D341Med (cell line): ENCODE measurements around the gene WDR45.

Experiments
- DNase-seq: peaks from one replicate; pipeline ENCODE4 v3.0.0; 2012; ENCODE audit warnings: low spot score

WDR45 gene

DNA sequence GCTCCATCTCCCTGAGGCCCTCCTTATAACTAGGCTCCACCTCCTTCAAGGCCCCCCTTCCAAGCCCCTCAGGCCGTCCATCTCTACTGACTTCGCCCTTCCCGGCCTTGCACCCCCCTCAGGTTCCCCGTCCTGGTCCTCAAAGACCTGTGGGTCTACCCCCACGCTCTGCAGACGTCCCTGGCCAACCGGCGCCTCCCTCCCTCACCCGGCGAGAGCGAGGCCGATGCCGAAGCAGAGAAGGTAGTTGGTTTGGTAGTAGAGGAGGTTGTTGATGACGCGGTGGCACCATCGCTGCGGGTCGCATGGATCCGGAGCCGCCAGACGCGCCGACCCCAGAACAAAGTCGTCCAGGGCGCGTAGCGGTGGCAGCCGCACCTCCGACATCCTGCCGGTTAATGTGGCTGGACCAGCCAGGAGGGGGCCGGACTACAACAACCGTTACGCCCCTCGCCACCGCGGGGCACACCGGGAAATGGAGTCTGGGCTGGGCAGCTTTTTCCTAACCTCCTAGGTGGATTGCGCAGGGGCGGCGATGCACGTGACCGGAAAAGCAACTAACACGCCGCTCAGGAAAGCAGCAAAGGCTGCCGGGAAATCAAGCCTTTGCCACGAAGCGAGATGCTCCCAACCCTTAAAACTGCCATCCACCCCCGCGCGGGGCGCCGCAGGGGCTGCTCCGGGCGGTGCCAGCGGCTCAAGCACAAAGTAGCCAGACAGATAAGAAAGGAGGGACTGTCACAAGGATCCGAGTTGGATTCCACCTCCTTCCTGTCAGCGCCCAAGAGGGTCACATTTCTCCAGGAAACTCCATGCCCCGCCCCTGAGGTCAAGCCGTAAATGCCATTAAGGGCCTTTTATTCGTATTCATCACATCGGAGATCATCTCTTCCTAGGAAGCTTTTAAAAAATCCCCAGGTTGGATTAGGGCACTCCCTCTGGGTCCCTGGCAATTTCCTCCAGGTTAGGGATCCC lies 5.8 kb downstream of the WDR45 start, which contains the start of gene PRAF2:
TSS of gene PRAF2 (minus strand) at position 402 of the 975 bp plus-strand sequence. CDS start at position 387, 15 bp downstream.
- DNase-seq = peak; percentile 91

DNA sequence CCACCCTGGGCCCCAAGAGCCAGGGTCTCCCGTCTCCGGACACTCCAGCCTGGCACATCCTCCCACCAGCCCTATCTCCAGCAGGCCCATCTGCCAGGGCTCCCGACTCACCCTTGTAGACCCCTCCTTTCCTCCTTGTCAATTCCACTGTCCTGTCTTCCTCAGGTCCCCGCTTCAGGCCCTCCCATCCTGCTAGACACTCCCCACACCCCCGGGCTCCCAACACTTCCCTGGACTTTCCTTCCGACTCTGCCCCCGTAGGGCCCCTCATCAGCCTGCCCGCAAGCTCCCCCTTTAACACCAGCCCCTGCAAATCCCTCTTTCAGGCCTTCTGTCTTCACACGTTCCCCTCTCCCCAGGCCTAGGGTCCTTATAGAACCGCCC lies 7.0 kb downstream of the WDR45 start:
- DNase-seq = no peak

DNA sequence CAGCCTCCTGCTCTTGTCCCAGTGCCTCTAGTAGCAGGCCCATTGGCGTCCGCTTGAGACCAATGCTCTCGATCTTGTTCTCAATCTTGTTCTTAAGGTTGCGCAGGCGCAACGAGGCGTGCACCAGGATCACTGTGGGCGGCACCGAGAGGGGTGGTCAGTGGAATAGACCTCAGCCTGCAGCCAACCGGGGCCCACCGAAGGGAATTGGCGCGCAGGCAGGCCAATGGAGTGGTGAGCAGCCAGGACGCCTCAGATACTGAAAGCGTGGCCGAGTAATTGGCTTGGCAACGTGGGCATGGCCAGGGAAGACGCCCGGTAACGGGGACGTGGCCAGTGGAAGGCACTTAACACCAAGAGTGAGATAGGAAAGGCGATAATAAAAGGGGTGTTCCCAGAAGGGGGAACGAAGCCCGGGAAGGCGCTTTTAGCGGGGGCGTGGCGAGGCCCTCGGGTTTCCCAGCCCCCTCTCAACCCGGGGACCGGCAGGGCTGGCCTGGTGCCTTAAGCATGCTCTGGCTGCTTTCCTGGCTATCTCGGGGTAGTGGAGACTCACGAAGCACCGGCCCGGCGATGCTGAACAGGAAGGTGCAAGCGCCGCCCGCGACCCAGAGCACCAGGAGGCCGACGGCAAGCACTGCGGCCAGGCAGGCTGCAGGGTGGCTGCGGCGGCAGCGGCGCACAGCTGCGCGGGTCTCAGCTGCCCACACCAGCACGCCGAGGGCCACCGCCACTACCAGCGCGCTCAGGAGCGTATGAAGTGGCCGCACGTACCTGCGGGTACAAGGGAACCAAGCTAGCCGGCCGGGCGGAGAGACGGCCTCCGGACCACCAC lies 7.6 kb downstream of the WDR45 start:
- no peak for DNase-seq

DNA sequence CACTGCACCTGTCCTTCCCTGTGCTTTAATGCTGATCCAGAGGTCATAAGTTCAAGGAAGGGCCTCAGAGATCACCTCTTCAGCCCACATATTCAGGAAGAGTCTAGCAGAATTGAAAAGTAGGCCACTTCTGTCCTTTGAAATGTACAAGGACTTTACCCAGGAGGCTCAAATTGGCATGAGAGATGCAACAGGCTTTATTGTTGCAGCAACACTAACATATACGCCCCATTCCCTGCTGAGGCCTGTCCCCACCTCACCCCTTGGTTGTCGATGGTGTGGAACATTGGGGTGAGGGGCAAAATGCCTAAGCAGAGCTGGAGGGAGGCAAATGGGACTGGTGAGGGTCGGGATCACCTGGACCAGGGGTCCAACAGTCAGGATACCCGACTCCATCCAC lies 8.7 kb downstream of the WDR45 start:
- no peak for DNase-seq

DNA sequence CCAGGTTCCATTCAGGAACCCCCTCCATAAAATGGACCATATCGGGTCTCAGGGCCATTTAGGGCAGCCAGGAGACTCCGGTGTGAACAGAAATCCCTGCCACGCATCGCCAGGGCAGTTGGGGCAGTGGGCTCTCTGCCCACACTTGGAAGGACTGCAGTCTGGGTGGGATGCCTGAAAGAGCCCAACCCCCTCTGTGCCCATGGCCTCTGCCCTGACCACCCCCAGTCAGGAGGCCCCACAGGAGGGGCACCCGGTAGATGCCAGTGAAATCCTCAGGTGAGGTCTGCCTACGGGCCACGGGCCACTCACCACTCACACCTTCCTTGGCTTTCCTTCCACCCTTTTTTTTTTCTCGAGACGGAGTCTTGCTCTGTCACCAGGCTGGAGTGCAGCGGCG lies 10.6 kb downstream of the WDR45 start:
- no peak for DNase-seq

- no peak for DNase-seq
Observed at GRCh38 chrX:49067285-49068120, 12.2 kb downstream of the WDR45 start.

DNA sequence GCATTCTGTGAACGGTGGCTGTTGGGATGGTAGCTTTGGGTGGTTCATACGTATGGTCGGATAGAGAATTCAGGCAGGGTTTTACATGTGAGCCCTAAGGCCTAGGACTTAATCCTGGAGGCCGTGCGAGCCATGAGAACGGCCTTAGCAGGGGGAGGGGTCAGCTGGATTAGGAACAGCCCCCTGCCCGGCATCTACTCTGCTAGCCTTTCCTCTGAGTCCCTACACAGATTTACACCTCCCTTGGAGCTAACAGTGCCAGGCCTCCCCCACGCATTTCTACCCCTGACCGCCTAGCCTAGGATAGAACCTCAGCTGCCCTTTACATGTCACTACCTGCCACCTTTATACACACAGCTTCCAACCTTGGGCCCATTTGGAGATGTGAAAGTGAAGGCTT lies 13.0 kb downstream of the WDR45 start:
- no peak for DNase-seq

GRCh38 chrX:49066278-49066677 lies 13.4 kb downstream of the WDR45 start:
- DNase-seq = no peak

- no peak for DNase-seq
Observed at GRCh38 chrX:49064735-49065134, 15.0 kb downstream of the WDR45 start.

DNA sequence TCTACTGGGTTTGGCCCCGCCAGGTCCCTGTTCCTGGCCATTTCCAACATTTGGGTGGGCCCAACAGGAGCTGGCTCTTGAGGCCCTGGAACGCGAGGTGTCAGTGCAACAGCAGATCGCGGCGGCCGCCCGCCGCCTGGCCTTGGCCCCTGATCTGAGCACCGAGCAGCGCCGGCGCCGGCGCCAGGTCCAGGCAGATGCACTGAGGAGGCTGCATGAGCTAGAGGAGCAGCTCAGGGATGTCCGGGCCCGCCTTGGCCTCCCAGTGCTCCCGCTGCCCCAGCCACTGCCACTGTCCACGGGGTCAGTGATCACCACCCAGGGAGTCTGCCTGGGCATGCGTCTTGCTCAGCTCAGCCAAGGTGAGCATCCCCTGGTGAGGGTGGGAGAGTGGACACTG lies 15.4 kb downstream of the WDR45 start:
- no peak for DNase-seq

DNA sequence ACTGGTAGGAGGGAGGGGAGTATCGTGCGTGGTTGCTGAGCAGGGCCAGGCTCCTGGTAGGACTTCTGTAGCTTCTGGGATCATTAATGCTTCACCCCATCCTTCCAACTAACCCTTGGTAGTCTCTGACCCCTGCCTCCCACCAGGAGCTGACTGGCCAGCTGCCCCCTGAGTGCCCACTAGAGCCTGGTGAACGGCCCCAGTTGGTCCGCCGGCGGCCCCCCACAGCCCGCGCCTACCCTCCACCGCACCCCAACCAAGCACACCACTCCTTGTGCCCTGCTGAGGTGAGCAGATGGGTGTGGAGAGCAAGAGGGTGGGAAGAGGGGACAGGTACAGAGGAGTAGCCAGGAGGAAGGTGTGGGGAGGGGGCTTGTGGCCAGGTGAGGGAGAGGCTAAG lies 16.0 kb downstream of the WDR45 start:
- no peak for DNase-seq

DNA sequence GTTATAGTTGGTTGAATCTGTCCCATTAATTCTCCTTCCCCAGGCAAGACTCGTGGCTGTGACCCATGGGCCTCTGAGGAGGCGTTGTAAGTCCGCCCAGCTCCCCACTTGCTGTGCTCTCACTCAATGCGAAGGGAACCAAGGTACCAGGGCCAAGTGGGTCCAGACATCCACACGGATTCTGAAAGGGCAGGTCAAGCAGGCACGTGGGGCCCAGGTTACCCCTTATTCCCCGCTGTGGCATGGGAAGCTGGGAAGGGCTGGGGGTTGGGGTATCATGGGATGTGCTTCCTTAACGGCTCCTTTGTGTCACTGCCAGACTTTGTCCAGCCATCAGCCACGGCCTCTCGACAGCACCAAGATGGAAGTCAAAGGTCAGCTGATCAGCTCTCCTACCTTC lies 17.8 kb downstream of the WDR45 start:
- no peak for DNase-seq

DNA sequence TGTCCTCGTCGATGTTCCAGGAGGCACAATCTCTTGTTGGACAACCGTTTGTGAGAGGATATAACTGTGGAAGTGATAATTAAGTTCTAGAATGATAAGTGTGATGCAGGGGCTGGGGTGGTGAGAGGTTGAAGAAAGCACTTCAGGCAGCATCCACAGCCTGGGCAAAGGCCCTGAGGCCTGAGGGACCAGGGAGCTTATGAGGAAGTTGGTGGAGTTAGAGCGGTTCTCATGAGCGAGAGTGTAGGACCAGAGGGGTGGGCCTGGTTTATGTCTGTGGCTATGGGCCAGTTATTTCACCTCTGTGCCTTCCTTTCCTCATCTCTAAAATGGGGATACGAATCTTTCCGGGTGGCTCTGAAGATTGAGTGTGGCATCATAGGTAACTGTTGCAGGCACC lies 18.2 kb downstream of the WDR45 start:
- no peak for DNase-seq

DNA sequence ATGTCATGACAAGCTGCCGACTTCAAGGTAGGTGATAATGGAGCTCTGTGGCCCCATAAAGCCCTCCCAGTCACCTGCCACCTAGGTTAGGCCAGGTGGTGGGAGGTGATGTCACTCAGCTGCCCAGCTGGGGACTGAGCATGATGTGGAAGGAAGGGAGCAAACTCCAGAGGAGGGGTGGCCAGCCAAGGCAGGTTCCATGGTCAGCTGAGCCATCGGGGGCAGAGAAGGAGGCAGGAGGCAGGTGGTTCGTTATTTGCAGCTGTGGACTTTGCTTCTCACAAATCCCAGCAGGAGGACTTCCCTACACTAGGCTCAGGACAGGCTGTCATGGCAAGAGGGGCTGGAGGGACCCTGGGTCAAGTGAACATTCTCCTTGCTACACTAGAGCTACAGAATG lies 18.8 kb downstream of the WDR45 start:
- DNase-seq = no peak

- no peak for DNase-seq
Observed at GRCh38 chrX:49059681-49060085, 20.0 kb downstream of the WDR45 start.

- DNase-seq = no peak
Observed at GRCh38 chrX:49059201-49059600, 20.5 kb downstream of the WDR45 start.

DNA sequence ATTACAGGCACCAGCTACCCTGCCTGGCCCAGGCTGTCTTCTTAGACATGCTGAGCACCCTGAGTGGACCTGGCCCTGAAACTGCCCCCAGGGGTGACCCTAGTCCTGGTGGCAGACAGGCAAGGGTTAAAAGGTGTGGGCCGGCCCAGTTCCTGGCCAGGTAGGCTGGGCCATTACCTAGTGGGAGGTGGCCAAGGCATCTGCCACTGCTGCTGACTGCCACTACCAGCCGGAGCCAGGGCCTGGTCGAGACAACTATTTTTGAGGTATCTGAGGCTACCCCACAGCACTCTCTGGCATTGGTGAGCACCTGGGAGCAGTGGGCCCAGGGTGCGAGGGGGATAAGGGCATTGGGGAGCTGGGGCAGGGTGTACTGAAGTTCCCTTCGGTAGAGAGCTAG lies 20.9 kb downstream of the WDR45 start, which contains the start of gene CCDC120:
TSS of gene CCDC120 (plus strand) at position 206 of the 400 bp plus-strand sequence. CDS start 3,043 bp downstream, outside the sequence.
- DNase-seq = no peak

GRCh38 chrX:49054073-49054762 lies 25.5 kb downstream of the WDR45 start:
- no peak for DNase-seq

- DNase-seq = peak; percentile 90
Observed at GRCh38 chrX:49053223-49054072, 26.2 kb downstream of the WDR45 start.

- no peak for DNase-seq
Observed at GRCh38 chrX:49043987-49044281, 35.8 kb downstream of the WDR45 start.
